GM23248 (cell line): Measurements from ENCODE around the gene NKAP. TPM values are rescaled to one million over a fixed set of nuclear protein-coding genes. Genes with fewer than 3 reads are reported as not detected.

Source experiments
- DNase-seq: peaks from one replicate; pipeline ENCODE4 v3.0.0-alpha.2; 2015
- H2AFZ ChIP-seq: fragments of 200-600 bp; sonication (generic); 2 replicates; pipeline ENCODE4 v1.6.1; 2016; ENCODE audit warnings: antibody characterized with exemption
- H3F3A ChIP-seq: fragments of 200-600 bp; sonication (generic); 2 replicates; pipeline ENCODE4 v1.6.1; 2016; ENCODE audit warnings: mild to moderate bottlenecking, antibody characterized with exemption, mixed run types; ENCODE audit not compliant: insufficient read depth
- H3K27ac ChIP-seq: fragments of 200-600 bp; sonication (generic); 2 replicates; pipeline ENCODE4 v1.5.1; 2016; ENCODE audit warnings: mild to moderate bottlenecking
- H3K27me3 ChIP-seq: fragments of 200-600 bp; sonication (generic); replicated peaks from 2 replicates; pipeline ENCODE4 v1.6.1; 2016; ENCODE audit warnings: mild to moderate bottlenecking; ENCODE audit not compliant: insufficient read depth
- H3K36me3 ChIP-seq: fragments of 200-600 bp; sonication (generic); 2 replicates; pipeline ENCODE4 v1.6.1; 2016; ENCODE audit warnings: low read depth, mild to moderate bottlenecking
- H3K4me1 ChIP-seq: fragments of 200-600 bp; sonication (generic); 2 replicates; pipeline ENCODE4 v1.6.1; 2016; ENCODE audit warnings: mild to moderate bottlenecking; ENCODE audit not compliant: insufficient read depth
- H3K4me2 ChIP-seq: fragments of 200-600 bp; sonication (generic); one replicate; pipeline ENCODE4 v1.6.1; 2016; ENCODE audit warnings: mild to moderate bottlenecking; ENCODE audit not compliant: unreplicated experiment
- H3K4me3 ChIP-seq: fragments of 200-600 bp; sonication (generic); 2 replicates; pipeline ENCODE4 v1.5.1; 2016; ENCODE audit warnings: mild to moderate bottlenecking
- H3K79me2 ChIP-seq: fragments of 200-600 bp; sonication (generic); 2 replicates; pipeline ENCODE4 v1.6.1; 2016; ENCODE audit warnings: mild to moderate bottlenecking; ENCODE audit not compliant: insufficient read depth
- H3K9ac ChIP-seq: fragments of 200-600 bp; sonication (generic); 2 replicates; pipeline ENCODE4 v1.6.1; 2016; ENCODE audit warnings: mild to moderate bottlenecking
- H3K9me2 ChIP-seq: fragments of 200-600 bp; sonication (generic); 2 replicates; pipeline ENCODE4 v1.6.1; 2016; ENCODE audit warnings: mixed run types, mild to moderate bottlenecking, moderate library complexity; ENCODE audit not compliant: insufficient read depth
- H3K9me3 ChIP-seq: fragments of 200-600 bp; sonication (generic); one replicate; pipeline ENCODE4 v1.6.1; 2017; ENCODE audit warnings: low read depth
- H4K20me1 ChIP-seq: fragments of 200-600 bp; sonication (generic); 2 replicates; pipeline ENCODE4 v1.6.0; 2016; ENCODE audit not compliant: insufficient read depth
- EZH2 ChIP-seq: fragments of 200-600 bp; sonication (generic); IDR thresholded peaks from 2 replicates; pipeline ENCODE4 v1.6.1; 2018; ENCODE audit warnings: antibody characterized with exemption, mild to moderate bottlenecking; ENCODE audit not compliant: insufficient read depth, poor library complexity, severe bottlenecking
- EZH2phosphoT487 ChIP-seq: fragments of 200-600 bp; sonication (generic); IDR thresholded peaks from 2 replicates; pipeline ENCODE4 v1.6.1; 2018; ENCODE audit warnings: antibody characterized with exemption, moderate library complexity, mild to moderate bottlenecking, low read depth; ENCODE audit not compliant: insufficient read depth
- WGBS, 2 experiments: methylation state at CpG; one replicate each; pipeline ENCODE4 v1.1.6; 2015 to 2017; ENCODE audit warnings: low lambda C conversion rate in 2 of 2, low coverage in 1 of 2; ENCODE audit errors: missing lambda C conversion rate in 2 of 2; 5-methylcytosine and 5-hydroxymethylcytosine counted together
- in situ Hi-C: fragments of 300-500 bp; cut with MboI; formaldehyde crosslinking; loops from 2 replicates; pipeline ENCODE4 v1.15.0; 2020
- polyA plus RNA-seq: library from polyadenylated mRNA; unstranded; fragments of >200 nt; fragmentation: Nextera tagmentation; extraction: Ambion mirVana; gene quantifications from 2 replicates; pipeline ENCODE4 v1.2.1, GENCODE V29; 2016
- total RNA-seq: library from RNA; depleted of rRNA; stranded (reverse); fragments of >200 nt; shearing (Covaris generic); gene quantifications from 2 replicates; pipeline ENCODE4 v1.2.3, GENCODE V29; 2014; rRNA removed

NKAP gene
- total and polyA plus RNA-seq, 2 experiments from 2014 or later: 3.1 to 3.7 TPM

GRCh38 chrX:119878740-119879139 is 64.8 kb downstream of the NKAP start:
- Histone ChIP-seq H3K27me3 (no peaks in the 10 kb centered on the region), H3K4me3 (no peak overlapping the region), H3K4me2 (no peak overlapping the region), H3K79me2 (peaks cover 27% of the 10 kb centered on the region), H3F3A (peaks cover 9% of the 10 kb centered on the region; the same call in 1 of the 2 replicates), H3K9ac (no peak overlapping the region), H4K20me1 (no peaks in the 10 kb centered on the region), H3K9me3 (no peaks in the 10 kb centered on the region), H3K36me3 (no peaks in the 10 kb centered on the region; the same call in 1 of the 2 replicates), H3K4me1 (no peaks in the 10 kb centered on the region), H3K9me2 (no peaks in the 10 kb centered on the region), H3K27ac (no peak overlapping the region), H2AFZ (no peak overlapping the region)
- no peak for DNase-seq
- TF ChIP-seq EZH2 (no peak), EZH2phosphoT487 (no peak)
- in situ Hi-C loops: no loop called here
- WGBS, 2 experiments: 11 to 15% methylated on average over 2 of the region's 2 CpGs

- Histone ChIP-seq H3K4me3 (peak within 1 kb of the TSS; percentile 93), H3K27ac (peak within 1 kb of the TSS; percentile 98), H3K9me3 (no peaks in the 10 kb centered on the region), H3K4me2 (peak within 1 kb of the TSS; percentile 93), H3K79me2 (peaks cover 67% of the 10 kb centered on the region), H3K36me3 (no peaks in the 10 kb centered on the region; the same call in 1 of the 2 replicates), H3K4me1 (peaks cover 7% of the 10 kb centered on the region; the same call in 1 of the 2 replicates), H3K9ac (peak within 1 kb of the TSS; percentile 100), H2AFZ (peak within 1 kb of the TSS; percentile 92), H3K9me2 (no peaks in the 10 kb centered on the region), H4K20me1 (no peaks in the 10 kb centered on the region), H3F3A (no peaks in the 10 kb centered on the region), H3K27me3 (no peaks in the 10 kb centered on the region)
- peak; percentile 91 for DNase-seq
- TF ChIP-seq EZH2: no peak
- TF ChIP-seq EZH2phosphoT487: no peak
- 1 to 2% methylated on average over 51 to 54 of the region's 62 CpGs for WGBS, 2 experiments
- in situ Hi-C loops: no loop called here
Observed at GRCh38 chrX:119871599-119872395, 71.8 kb downstream of the NKAP start, which contains the start of the genes NDUFA1 and RNF113A. Gene NDUFA1, plus strand, starts transcription at chrX:119871832. Its CDS starts 80 bp downstream, at chrX:119871912. Gene RNF113A, minus strand, starts transcription at chrX:119871733. Its CDS starts 120 bp downstream, at chrX:119871613.

DNA sequence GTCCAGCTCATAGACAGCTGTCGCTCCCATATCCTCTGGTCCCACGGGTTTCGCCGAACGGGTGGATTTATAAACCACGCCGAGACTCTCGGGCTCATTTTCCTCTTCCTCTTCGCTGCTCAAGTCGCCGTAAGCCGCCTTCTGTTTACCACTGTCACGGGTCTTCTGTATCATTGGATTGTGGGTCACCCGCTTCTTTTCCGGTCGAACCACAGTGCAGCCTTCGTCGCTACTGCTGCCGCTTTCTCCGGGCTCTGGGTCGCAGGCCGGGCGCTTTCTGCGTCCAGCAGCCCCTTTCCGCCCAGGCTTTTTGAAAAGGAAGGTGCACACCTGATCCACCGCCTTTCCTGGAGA is 72.3 kb downstream of the NKAP start:
- peaks cover 65% of the 10 kb centered on the region for H3K79me2 ChIP-seq
- H3F3A ChIP-seq: no peaks in the 10 kb centered on the region
- H3K27ac ChIP-seq: peak overlapping the region; percentile 98
- H3K9me3 ChIP-seq: no peaks in the 10 kb centered on the region
- peak overlapping the region; percentile 92 for H2AFZ ChIP-seq
- WGBS, 2 experiments: 0% methylated on average over 19 to 26 of the region's 26 CpGs
- H3K9ac ChIP-seq: peak overlapping the region; percentile 100
- H3K4me1 ChIP-seq: peaks cover 7% of the 10 kb centered on the region; the same call in 1 of the 2 replicates
- no peak for TF ChIP-seq EZH2
- no peak for TF ChIP-seq EZH2phosphoT487
- H3K9me2 ChIP-seq: no peaks in the 10 kb centered on the region
- DNase-seq: no peak
- no peaks in the 10 kb centered on the region for H3K27me3 ChIP-seq
- no peaks in the 10 kb centered on the region for H4K20me1 ChIP-seq
- in situ Hi-C loops: no loop called here
- H3K36me3 ChIP-seq: no peaks in the 10 kb centered on the region; the same call in 1 of the 2 replicates
- H3K4me3 ChIP-seq: peak overlapping the region; percentile 93
- peak overlapping the region; percentile 73 for H3K4me2 ChIP-seq

Other genes with a start within 250 kb of the NKAP start
- gene SOWAHD, start 185.2 kb downstream of the NKAP start, total RNA-seq: 0.22 TPM in 1 of 2 replicates, not detected in the other
- gene SOWAHD, start 185.2 kb downstream of the NKAP start, polyA plus RNA-seq: 0.41 TPM in 1 of 2 replicates, not detected in the other
- 3,406 and 4,073 TPM in 2 replicates for gene RPL39, start 152.1 kb downstream of the NKAP start, total RNA-seq
- gene RPL39, start 152.1 kb downstream of the NKAP start, polyA plus RNA-seq: 1,028 and 1,060 TPM in 2 replicates
- 3.1 and 3.3 TPM in 2 replicates for gene UPF3B, start 90.8 kb downstream of the NKAP start, total RNA-seq
- 6.0 and 6.7 TPM in 2 replicates for gene UPF3B, start 90.8 kb downstream of the NKAP start, polyA plus RNA-seq
- 13.9 and 17.2 TPM in 2 replicates for gene RNF113A, start 72.0 kb downstream of the NKAP start, total RNA-seq
- gene RNF113A, start 72.0 kb downstream of the NKAP start, polyA plus RNA-seq: 20.7 and 23.1 TPM in 2 replicates
- gene NDUFA1, start 71.9 kb downstream of the NKAP start, total RNA-seq: 34.8 and 46.4 TPM in 2 replicates
- gene NDUFA1, start 71.9 kb downstream of the NKAP start, polyA plus RNA-seq: 260 and 264 TPM in 2 replicates
- gene AKAP14, start 47.9 kb downstream of the NKAP start, total RNA-seq: not detected in 2 replicates
- gene AKAP14, start 47.9 kb downstream of the NKAP start, polyA plus RNA-seq: not detected in 2 replicates
- gene RHOXF2B, start 133.9 kb upstream of the NKAP start, total RNA-seq: not detected in 2 replicates
- not detected in 2 replicates for gene RHOXF2B, start 133.9 kb upstream of the NKAP start, polyA plus RNA-seq
- not detected in 2 replicates for gene RHOXF1, start 172.2 kb upstream of the NKAP start, total RNA-seq
- not detected in 2 replicates for gene RHOXF1, start 172.2 kb upstream of the NKAP start, polyA plus RNA-seq
- not detected in 2 replicates for gene RHOXF2, start 214.9 kb upstream of the NKAP start, total RNA-seq
- gene RHOXF2, start 214.9 kb upstream of the NKAP start, polyA plus RNA-seq: not detected in 2 replicates